Hepatocyte (in vitro differentiated cells): ENCODE data around the gene DNAJC8.

Experiments used
- EZH2 ChIP-seq: fragments of 200-600 bp; sonication (generic); IDR thresholded peaks from 2 replicates; pipeline ENCODE4 v1.6.1; 2016; ENCODE audit warnings: antibody characterized with exemption, mild to moderate bottlenecking, borderline replicate concordance
- TF ChIP-seq, protein P1 (sequence below): fragments of 200-600 bp; sonication (generic); IDR thresholded peaks from 2 replicates; pipeline ENCODE4 v1.5.1; 2016; ENCODE audit warnings: antibody characterized with exemption, mild to moderate bottlenecking; ENCODE audit not compliant: poor library complexity

GRCh38 chr1:28273216-28273860, 40.5 kb upstream of the DNAJC8 start:
- TF ChIP-seq, protein P1, sequence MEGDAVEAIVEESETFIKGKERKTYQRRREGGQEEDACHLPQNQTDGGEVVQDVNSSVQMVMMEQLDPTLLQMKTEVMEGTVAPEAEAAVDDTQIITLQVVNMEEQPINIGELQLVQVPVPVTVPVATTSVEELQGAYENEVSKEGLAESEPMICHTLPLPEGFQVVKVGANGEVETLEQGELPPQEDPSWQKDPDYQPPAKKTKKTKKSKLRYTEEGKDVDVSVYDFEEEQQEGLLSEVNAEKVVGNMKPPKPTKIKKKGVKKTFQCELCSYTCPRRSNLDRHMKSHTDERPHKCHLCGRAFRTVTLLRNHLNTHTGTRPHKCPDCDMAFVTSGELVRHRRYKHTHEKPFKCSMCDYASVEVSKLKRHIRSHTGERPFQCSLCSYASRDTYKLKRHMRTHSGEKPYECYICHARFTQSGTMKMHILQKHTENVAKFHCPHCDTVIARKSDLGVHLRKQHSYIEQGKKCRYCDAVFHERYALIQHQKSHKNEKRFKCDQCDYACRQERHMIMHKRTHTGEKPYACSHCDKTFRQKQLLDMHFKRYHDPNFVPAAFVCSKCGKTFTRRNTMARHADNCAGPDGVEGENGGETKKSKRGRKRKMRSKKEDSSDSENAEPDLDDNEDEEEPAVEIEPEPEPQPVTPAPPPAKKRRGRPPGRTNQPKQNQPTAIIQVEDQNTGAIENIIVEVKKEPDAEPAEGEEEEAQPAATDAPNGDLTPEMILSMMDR = no peak
- TF ChIP-seq EZH2 = no peak
